Measurements from ENCODE around the gene CHPF2. TPM values are rescaled to one million over a fixed set of nuclear protein-coding genes. Genes with fewer than 3 reads are reported as not detected.
A peak's percentile ranks its signal among the peaks of the same experiment; 100 is the strongest.

The CHPF2 gene
- total RNA-seq, 1 donor from 2014 or later, result 17.3 TPM

DNA sequence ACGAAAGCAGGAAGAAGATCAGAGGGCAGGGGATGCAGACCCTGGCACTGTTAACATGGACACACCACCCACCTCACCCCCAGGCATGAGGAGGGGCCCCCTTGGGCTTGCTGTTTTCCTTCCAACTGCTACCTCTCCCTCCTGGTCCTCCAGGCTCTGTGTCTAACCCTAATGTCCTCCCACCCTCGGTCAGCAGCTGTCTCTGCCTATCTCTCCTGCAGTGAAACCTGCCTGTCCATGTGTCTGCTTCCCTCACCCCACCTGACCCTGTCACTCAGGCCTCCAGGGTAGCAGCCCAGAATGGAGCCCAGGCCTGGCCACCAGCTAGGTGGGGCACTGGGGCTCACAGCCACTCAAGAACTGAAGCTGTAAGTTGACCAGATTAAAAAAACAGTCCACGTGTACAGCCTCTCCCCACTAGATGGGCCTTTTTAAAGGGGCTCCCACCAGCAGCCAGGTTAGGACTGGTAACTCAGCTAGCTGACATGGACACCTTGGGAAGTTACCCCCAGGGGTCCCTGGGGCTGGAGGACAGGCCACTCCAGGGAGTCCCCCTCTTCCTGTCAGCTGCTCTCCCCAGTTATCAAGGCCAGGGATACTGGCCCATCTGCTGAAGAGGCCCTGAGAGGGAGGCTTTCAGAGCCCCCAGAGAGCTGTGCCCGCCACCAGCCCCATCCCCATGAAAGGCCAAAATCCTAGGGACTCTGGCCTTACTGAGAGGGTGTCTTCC, 14.7 kb downstream of the CHPF2 start:
- TF ChIP-seq, protein P1, sequence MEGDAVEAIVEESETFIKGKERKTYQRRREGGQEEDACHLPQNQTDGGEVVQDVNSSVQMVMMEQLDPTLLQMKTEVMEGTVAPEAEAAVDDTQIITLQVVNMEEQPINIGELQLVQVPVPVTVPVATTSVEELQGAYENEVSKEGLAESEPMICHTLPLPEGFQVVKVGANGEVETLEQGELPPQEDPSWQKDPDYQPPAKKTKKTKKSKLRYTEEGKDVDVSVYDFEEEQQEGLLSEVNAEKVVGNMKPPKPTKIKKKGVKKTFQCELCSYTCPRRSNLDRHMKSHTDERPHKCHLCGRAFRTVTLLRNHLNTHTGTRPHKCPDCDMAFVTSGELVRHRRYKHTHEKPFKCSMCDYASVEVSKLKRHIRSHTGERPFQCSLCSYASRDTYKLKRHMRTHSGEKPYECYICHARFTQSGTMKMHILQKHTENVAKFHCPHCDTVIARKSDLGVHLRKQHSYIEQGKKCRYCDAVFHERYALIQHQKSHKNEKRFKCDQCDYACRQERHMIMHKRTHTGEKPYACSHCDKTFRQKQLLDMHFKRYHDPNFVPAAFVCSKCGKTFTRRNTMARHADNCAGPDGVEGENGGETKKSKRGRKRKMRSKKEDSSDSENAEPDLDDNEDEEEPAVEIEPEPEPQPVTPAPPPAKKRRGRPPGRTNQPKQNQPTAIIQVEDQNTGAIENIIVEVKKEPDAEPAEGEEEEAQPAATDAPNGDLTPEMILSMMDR (IDR thresholded peaks at IDR 0.05; ENCODE audit: borderline replicate concordance), result no peak
- Histone ChIP-seq H3K36me3 (peaks cover 2% of the 10 kb centered on the region), H3K4me1 (peaks cover 87% of the 10 kb centered on the region), H3K27ac (replicated peaks) (peak overlapping the region; percentile 99), H3K9me3 (replicated peaks) (no peaks in the 10 kb centered on the region), H3K4me3 (peak overlapping the region; percentile 84), H3K27me3 (ENCODE audit: low read depth) (peaks cover 29% of the 10 kb centered on the region)
- no peak for DNase-seq
- intact Hi-C loops (cut with micrococcal nuclease), result no loop called here

- Histone ChIP-seq H3K4me1 (peaks cover 93% of the 10 kb centered on the region), H3K27me3 (ENCODE audit: low read depth) (peaks cover 29% of the 10 kb centered on the region), H3K4me3 (peak overlapping the region; percentile 84), H3K27ac (replicated peaks) (peak overlapping the region; percentile 99), H3K36me3 (no peaks in the 10 kb centered on the region), H3K9me3 (replicated peaks) (no peaks in the 10 kb centered on the region)
- TF ChIP-seq, protein P1 (IDR thresholded peaks at IDR 0.05; ENCODE audit: borderline replicate concordance), result no peak
- DNase-seq, result no peak
- intact Hi-C loops (cut with micrococcal nuclease), result no loop called here
These were observed 15.5 kb downstream of the CHPF2 start for GRCh38 chr7:151247611-151248345.

GRCh38 chr7:151248346-151249033, 16.2 kb downstream of the CHPF2 start, which contains the start of gene SMARCD3:
TSS of gene SMARCD3 (minus strand) at chr7:151248694. CDS start at chr7:151248562, 132 bp downstream.
- DNase-seq, result peak; percentile 83
- Histone ChIP-seq H3K36me3 (no peaks in the 10 kb centered on the region), H3K27me3 (ENCODE audit: low read depth) (peaks cover 29% of the 10 kb centered on the region), H3K27ac (replicated peaks) (peak within 1 kb of the TSS; percentile 99), H3K4me1 (peaks cover 93% of the 10 kb centered on the region), H3K9me3 (replicated peaks) (no peaks in the 10 kb centered on the region), H3K4me3 (peak within 1 kb of the TSS; percentile 84)
- intact Hi-C loops (cut with micrococcal nuclease), result no loop called here
- TF ChIP-seq, protein P1 (IDR thresholded peaks at IDR 0.05; ENCODE audit: borderline replicate concordance), result no peak

- H3K4me1 ChIP-seq, result peaks cover 93% of the 10 kb centered on the region
- peak overlapping the region; percentile 84 for H3K4me3 ChIP-seq
- TF ChIP-seq, protein P1 (IDR thresholded peaks at IDR 0.05; ENCODE audit: borderline replicate concordance), result no peak
- no peaks in the 10 kb centered on the region for H3K36me3 ChIP-seq
- H3K27ac ChIP-seq (replicated peaks), result peak overlapping the region; percentile 99
- H3K9me3 ChIP-seq (replicated peaks), result no peaks in the 10 kb centered on the region
- intact Hi-C loops (cut with micrococcal nuclease), result no loop called here
- DNase-seq, result peak; percentile 72
- peaks cover 34% of the 10 kb centered on the region for H3K27me3 ChIP-seq (ENCODE audit: low read depth)
These were observed 16.9 kb downstream of the CHPF2 start for GRCh38 chr7:151249034-151249731.

DNA sequence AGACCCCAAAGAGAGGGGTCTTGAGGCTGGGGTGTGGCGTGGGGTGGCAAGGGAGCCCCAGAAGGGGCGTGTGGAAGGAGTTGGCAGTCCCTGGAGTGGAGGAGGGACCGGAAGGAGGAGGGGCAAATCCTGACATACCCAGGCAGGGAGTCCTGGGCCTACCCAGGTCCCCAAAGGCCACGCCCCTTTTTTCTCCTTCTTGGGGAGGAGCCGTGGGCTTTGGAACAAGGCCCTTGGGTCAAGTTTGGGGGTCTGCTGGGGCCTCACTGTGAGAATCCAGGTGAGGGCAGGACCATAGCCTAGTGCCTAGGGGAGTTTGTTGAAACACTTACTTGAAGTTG, 17.4 kb downstream of the CHPF2 start:
- Histone ChIP-seq H3K4me3 (peak overlapping the region; percentile 84), H3K4me1 (peaks cover 93% of the 10 kb centered on the region), H3K9me3 (replicated peaks) (no peaks in the 10 kb centered on the region), H3K27ac (replicated peaks) (peak overlapping the region; percentile 99), H3K27me3 (ENCODE audit: low read depth) (peaks cover 35% of the 10 kb centered on the region), H3K36me3 (no peaks in the 10 kb centered on the region)
- peak; percentile 71 for DNase-seq
- intact Hi-C loops (cut with micrococcal nuclease), result no loop called here
- TF ChIP-seq, protein P1 (IDR thresholded peaks at IDR 0.05; ENCODE audit: borderline replicate concordance), result no peak
